GM19351 (cell line): ENCODE measurements around the gene SHMT2.

Source experiments
- ATAC-seq: cut with Tn5 transposase; IDR thresholded peaks from one replicate; pipeline ENCODE4 v1.9.1; 2021; ENCODE audit warnings: mild to moderate bottlenecking, moderate library complexity; ENCODE audit not compliant: unreplicated experiment

SHMT2 gene

DNA sequence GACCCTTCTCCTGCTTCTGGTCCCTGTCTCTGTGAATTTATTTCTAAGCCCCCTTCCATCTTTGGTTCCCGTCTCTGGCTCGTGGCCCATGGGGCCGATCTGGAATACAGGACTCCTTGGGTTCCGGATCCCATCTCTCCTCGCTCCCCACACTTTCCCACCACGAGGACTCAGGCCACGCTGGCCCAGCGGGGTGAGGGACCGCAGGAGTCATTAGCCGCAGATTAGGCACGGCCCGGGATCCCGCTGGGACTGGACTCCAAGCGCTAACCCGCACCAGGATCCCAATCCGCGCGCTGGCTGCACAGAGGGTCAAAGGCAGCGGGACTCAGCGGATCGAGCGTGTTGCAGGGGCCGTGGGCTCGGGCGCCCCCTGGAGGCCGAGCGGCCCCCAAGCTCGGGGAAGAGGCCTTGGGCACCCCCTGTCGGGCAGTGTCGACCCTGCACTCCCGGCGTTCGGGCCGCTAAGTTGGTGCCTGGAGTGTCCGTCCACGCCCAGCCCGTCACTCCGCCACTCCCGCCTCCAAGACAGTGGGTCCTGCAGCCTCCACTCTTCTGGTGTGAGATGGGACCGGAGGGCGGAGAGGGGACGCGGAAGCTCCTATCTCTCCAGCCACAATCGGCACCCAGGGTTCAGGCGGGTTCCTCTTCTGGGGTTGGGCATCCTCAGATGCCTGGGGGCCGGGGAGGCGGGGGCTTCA lies 9.5 kb downstream of the SHMT2 start:
- ATAC-seq = peak; percentile 61

DNA sequence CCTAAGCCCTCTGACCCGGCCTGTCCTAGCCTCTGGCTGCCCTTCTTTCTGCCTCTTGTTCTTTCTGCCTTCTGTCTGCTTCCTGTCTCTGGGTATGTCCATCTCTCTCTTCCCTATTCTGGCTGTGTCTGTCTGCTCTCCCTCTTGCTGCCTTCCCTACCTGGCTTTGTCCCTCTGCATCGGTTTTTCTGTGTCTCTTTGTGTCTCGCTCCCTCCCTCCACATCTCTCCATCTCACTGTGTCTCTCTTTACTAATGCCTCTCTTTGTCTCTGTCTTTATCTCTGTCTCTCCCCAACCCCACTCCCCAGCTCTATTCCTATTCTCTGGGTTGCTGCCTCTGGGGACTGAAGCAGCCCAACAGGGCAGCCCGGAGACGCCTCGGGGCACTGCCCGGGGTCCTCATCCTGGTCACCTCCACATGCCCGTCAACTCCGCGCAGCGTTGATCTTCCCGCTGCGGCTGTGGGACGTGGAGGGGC lies 10.1 kb downstream of the SHMT2 start:
- no peak for ATAC-seq

DNA sequence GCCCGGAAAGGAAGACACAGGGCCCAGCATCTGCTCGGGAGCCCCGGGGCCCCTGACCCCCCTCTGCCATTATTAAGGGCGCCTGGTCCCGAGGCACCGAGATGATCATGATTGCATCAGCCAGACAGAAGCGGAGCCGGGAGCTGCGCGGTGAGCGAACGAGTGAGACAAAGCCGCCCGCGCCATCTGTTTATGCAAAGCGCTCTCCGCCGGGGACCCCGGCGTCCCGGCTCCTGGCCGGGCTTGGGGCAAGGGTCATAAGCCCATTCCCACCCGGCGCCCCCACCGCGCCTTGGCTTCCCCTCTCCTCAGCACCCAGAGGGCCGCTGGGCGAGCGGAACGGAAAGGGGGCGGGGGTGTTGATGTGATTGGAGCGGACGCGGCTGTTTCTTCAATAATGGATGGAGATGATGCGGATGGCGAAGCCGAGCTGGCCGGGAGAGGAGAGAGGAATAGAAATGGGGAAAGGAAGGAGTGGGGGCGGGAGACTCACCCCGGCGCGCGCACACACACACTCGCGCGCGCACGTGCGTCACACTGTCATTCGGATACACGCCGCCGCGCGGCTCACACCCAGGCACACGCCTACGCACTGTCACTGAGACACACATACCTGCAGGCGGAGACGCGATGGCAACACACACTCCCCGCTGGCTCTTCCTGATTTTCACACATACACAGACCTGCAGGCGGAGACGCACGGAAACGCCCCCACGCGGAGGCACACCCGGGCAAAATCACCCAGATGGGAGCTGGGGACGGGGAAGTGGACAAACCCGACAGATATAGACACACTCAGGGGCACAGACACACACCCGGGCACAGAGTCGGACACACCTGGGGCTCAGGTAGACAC lies 10.8 kb downstream of the SHMT2 start:
- ATAC-seq = peak; percentile 24

DNA sequence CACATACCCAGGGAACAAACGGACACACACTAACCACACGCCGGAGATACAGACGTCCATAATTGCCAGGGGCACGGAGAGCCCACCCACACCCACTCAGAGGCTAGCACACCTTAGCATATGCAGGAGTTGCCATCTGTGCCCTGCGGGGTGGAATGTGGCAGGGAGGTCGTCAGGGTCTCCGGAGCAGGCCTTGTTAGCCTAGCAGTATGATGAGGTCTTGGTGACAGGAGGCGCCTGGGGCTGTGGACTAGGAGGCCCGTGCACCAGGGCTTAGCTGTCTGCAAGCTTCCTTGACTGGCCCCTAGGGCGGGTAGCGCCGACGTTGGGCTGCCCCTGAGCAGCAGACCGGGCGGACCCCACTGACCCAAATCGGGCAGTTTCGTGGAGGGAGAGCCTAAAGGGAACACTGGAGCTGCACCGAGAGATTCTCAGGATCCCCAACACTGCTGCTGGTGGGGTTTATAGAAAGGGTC lies 11.5 kb downstream of the SHMT2 start:
- ATAC-seq = no peak

DNA sequence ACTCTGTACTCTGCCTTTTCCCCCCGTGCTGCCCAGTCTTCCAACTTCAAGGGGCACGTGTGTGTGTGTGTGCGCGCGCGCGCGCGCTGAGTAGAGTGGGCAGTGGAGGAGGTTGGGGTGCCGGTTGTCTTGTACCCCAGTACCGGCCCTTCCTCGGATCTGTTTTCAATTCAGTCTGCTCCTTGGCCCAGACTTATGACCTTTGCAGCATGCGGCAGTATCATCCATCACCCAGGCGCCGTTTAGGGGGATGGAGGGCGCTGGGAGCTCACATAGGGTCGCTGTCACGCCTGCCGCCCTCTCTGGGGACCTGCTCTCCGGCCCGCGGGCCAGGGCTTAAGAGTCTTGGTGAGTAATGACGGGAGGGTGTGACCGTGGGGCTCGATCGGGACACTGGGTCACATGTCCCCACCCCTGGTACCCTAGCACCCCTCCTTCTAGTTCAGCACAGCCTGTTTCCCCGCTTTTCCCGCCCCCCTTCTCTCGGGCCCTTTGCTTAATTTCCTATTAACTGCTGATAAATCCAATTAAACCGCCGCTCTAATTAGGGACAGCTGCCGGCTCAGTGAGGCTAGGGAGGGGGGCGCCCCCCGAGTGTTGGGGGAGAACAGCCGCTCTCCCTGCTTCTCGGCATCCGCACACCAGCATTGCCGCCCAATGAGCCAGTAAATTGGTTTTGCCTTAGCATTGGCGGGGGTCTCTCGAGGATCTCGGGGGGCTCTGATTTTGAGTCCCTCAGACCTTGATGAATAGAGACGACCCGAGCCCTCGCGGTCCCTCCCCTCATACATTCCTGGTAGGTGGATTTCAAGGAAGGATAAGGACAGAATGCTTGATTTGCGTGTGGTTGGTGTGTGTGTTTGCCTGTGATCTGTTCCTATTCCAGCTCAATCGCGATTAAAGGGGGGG lies 12.1 kb downstream of the SHMT2 start:
- ATAC-seq = no peak

DNA sequence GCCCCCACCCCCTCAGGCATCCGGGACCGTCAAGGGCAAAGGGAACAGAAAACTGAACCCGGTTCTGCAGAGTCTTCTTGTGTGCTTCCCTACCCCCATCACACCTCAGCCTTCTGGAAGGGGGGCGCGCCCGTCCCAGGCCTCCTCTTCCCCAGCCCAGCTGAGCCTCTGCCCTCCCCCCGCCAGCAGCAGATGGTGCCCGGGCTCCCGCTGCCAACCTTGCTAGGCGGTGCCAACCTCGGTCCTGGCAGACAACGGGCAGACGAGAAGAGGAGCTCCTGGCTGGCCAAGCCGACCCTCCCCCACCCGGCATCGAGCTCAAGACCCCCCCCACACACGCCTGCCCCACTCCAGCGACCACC lies 12.8 kb downstream of the SHMT2 start:
- no peak for ATAC-seq

DNA sequence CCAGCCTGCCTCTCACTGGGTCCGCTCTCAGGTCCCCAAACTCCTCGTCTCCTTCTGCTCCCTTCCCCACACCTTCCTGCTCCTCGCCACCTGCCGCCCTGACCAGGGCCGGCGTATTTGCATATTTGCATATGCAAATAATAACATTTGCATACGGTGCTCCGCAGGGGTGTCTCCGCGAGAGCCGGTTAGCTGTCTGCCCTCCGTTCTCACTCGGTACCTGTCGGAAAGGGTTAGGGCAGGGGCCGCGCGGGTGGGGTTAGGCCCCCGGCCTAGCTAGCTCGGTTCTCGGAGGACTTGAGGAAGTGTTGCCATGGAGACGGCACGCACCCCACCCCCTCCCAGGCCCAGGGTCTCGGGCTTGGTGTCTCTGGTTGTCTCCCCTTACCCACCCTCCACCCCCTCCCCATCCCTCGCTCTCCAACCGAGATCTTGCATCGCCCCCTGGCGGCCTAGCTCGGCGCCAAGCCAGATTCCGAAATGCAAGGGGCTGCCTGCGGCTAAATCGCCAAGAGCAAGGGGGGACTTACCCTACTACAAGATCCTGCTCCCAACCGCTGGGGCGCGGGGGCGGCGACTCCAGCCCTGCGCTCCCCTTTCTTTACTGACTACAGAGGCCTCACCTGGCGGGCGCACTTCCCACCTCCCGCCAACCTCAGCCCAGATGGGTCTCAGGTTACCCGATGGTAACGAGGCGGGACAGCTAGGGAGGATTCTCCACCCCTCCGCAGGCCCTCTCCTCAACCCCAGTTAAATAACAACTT lies 13.4 kb downstream of the SHMT2 start:
- ATAC-seq = peak; percentile 37

DNA sequence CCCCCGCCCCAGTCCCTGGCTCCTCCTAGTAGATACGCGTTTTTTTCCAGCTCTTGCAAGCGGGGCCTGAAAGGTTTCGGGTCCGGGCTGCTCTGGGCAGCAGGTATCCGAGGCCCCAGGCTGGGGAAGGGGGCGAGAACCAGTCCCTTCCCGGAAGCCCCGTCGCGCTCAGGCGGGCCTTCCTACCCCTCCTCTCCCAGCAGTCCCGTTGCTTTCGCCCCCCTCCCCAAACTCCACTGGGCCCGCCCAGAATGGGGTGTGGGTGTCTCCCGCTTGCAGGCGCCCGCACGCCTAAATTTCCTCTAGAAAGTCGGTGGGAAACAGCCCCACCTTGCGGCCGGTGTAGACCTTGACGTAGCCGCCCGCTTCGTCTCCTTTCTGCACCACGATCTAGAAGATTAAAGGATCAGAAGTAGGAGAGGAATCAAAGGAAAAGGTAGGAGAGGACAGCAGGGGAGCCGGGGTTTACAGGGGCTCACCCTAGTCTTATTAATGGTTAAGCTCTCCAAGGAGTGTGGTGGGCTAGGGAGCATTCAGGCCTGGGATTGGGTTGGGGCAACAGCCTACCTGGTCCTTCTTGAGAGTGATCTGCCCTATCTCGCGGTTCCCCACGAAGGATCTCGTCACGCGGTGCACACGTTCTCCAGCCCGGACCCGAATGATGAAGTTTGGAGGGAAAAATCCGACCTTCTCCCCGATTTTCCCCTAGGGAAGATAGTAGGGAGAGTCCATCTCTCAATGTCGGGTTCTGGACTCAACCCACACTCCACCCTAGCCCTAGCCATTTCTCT lies 14.2 kb downstream of the SHMT2 start:
- ATAC-seq = no peak

DNA sequence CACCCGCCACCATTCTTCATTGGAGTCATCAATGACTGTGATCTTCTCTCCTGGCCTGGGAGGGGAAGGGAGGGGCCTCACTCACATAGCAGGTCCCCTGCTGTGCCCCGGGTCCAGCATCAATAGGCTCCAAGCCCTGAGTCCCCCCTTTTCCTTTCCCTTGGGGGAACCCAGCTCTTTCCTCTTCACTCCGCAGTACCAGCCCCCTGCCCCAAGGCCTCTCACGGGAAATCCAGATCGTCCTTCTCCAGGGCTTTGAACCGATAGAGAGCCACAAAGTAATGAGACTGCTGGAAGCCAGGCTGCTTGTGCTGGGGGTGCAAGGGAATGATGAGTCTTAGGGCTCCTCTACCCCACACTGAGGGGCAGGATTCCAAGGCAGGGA lies 14.8 kb downstream of the SHMT2 start:
- ATAC-seq = no peak

DNA sequence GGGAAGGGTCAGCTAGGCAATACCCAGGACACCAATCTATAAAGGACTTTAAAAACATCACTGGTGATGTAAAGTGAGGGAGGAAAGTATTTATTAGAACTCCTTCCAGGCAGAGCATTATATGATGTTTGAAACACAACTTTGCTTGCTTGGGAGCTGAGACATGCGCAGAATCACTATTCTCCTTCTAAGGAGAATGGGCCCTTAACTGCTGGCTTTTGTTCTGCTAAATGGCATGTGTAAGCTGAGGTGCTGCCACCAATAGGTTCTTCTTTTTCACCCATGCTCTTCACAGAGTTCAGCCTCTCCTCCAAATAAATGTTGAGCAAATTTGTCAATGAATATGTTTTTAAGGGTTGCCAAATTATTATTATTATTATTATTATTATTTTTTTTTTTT lies 17.5 kb downstream of the SHMT2 start:
- ATAC-seq = no peak

DNA sequence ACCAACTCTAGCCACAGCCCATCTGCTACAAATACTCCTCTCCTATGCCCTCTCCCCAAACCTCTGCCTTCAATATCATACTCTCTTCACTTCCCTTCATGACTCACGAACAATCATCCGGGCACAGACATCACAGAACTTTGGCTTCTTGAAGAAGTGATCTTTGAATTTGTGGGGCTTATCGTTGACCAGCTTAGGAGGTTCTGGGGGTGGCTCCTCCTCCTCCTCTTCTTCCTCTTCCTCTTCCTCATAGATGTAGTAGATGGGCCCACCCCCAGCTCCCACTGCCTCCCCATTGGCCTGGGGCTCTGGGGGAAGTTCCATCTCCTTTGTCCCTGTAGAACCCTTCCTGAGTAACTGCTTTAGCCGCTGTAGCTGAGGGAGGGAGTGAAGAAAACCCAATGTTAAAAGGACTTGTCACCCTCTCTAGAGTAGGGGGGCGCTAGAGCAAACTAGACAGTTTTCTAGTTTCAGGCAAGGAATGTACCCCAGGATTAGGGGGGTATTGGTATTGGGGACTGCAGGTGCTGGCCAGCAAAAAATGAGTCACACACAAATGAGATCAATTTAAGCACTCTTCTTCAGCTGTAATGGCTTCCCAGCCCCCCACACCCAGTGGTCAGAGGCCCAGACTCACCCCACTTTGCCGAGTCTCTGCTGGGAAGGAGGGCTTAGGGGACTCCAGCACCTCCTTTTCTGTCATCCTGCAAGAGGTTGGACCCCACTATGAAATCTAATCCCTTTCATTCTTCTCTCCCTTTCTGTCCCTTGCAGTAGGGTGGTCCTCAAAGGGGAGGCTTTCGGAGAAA lies 19.6 kb downstream of the SHMT2 start:
- ATAC-seq = no peak

DNA sequence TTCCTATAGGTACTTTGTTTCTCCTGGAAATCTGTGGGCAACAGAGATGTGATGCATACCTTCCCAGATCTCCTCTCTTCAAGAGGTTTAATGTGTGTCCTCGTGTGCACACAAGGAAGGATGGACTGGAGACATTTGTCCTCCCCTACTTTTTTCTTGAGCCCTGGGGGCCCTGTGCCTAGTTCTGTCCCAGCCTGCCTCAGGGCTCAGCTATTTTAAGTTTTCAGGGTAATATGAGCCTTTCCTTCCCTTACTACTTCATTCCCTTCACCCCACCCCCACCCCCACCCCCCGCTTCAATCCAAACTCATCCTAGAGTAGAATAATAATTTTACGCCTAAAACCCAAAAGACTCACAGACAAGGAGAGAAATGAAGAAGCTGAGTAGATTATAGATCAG lies 21.0 kb downstream of the SHMT2 start:
- no peak for ATAC-seq

DNA sequence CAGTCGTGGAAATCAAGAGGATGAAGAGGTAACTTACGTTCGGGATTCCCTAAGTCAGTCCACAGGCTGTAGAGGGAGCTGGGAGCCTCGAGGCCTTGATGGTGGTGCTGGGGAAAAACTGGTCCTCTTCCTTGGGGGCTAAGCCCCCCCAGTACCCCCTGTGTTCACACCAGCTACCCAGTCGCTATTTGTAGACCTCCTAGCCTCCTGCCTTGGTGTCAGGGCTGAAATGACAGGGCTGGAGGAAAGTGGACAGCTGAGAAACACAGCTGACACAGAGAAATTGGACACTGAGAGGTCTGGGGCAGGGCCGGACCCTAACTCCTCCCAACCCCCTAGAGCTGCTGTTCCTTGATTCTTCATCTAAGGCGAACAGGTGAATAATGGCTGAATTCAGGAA lies 21.4 kb downstream of the SHMT2 start, which contains the start of gene STAC3:
Gene STAC3, minus strand, starts transcription at position 232 of the 400 bp plus-strand sequence. CDS start 1,551 bp downstream, outside the sequence.
- ATAC-seq = no peak

DNA sequence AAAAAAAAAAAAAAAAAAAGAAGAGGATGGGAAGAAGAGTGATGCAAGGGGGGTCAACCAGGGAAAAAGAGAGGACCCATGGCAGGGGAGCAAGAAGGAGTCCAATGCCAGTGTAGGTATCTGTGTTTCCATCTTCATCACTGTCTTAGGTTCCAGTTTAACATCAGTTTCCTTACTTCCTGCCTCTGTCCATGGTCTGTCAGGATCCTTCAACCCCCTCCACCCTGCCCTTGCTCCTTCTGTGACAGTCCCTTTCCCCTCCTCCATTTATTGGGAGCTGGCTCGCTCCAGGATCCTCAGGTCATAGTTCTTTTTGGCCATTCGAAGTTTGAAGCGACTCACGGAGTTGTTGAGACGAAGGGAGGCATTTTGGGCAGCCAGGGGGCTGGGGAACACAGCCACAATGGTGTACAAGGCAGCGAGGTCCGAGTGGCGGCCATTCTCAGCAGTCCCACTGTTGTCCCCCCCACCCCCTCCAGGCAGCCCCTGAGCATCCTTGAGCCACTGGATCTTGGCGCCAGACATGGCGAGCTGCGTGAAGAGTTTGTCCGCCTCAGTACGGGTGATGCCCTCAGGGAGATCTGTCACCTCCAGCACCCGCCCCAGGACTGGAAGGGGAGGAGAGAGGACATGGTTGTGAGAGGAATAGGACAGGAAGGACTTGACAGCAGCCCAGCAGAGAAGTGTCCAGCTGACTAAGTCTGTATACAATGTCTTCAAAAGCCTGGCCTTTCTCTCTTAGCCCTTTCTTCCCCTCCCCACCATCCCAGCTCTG lies 25.2 kb downstream of the SHMT2 start:
- no peak for ATAC-seq

DNA sequence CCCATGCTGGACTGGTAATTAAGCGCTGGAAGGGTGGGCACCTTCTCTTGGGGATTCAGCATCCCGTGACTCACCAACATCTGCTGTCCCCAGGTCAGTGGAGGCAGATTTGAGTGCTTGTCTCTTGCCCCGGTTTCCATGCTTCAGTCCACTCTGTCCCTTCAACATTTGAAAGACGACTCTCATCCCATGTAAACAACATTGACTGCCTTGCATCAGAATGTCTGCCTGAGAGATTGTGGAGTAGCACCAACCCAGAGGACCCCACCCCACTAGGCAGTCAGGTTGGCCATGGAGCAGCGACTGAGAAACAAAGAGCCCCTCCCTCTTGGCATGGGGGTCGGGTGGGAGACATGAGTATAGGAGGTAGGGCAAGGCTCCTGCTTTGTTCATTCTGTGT lies 26.4 kb downstream of the SHMT2 start:
- no peak for ATAC-seq

DNA sequence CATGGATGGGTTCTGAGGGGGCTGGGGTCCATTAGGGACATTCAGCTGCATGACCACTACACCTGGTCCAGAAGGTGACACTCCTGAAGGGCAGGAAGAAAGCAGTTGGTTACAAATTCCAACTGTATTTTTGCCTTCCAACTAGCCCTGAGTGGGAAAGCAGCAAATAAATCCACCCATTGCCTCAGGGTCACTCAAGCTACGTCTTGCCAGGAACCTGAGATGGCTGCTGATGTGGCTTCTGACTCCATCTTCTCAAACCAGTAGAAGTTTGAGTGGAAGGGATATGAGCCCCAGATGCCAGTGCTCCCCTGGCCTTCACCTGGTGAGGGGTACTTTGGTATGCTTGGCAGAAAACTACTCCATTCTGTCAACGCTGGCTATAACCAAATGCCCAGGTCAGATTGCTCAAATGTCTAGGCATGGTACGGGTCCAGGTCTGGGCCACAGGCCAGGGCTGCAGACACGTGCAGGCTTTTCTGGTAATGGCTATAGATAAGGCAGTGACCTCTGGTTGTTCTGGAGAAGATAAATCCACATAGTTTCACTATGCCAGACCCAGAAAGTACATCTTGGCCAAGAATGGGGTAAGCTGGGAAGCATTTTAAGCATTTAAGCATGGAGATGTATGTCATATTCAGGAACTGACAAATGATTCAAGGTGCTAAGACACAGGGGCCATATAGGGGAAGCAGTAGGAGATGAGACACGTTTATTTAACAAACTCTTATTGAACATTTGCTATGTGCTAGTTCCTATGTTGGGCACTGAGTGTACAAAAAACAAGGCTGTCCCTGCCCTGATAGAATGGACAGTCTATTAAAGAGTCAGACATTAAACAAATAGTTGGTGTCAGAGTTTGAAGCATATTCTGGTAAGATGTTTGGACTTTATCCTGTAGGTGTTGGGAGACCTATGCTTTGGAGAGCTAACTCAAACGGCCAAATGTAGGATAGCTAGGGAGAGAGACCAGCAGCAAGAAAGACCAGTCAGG lies 29.8 kb downstream of the SHMT2 start:
- ATAC-seq = no peak

DNA sequence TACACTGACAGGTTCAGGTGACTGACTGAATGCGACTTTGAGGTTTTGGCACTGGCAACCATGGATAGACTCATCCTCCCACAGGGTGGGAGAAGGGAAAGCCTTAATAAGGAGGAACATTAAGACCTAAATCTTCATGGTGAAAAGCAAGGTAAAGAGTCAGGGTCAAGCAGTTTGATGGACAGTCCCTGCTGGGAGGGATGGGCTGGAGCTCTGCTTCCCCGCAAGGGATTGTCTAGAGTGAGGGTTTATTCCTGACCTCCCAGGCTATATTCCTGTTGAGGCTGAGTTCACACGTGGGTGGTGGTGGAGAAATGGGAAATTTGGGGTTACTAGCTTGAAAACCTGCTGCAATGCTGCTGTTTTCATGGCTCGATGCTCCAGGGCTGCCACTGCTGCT lies 30.9 kb downstream of the SHMT2 start:
- no peak for ATAC-seq
